ENCODE measurements around the gene VWF. TPM values are rescaled to one million over a fixed set of nuclear protein-coding genes. Genes with fewer than 3 reads are reported as not detected.

VWF gene
- total RNA-seq, 1 donor from 2014 or later: 0.16 TPM

GRCh38 chr12:5916785-5917290 lies 207.6 kb downstream of the VWF start:
- DNase-seq (ENCODE audit: low read depth): no peak

- no peak for DNase-seq (ENCODE audit: low read depth)
Measured at GRCh38 chr12:5915511-5915910, 209.0 kb downstream of the VWF start.

- no peak for DNase-seq (ENCODE audit: low read depth)
Measured at GRCh38 chr12:5914387-5915149, 209.9 kb downstream of the VWF start.

- no peak for DNase-seq (ENCODE audit: low read depth)
Measured at GRCh38 chr12:5913387-5913786, 211.1 kb downstream of the VWF start.

GRCh38 chr12:5912437-5913334 lies 211.8 kb downstream of the VWF start:
- DNase-seq (ENCODE audit: low read depth): no peak

- DNase-seq (ENCODE audit: low read depth): no peak
Measured at GRCh38 chr12:5912011-5912410, 212.5 kb downstream of the VWF start.

GRCh38 chr12:5910790-5911548 lies 213.5 kb downstream of the VWF start:
- DNase-seq (ENCODE audit: low read depth): no peak

GRCh38 chr12:5909560-5909959 lies 214.9 kb downstream of the VWF start:
- DNase-seq (ENCODE audit: low read depth): no peak

- no peak for DNase-seq (ENCODE audit: low read depth)
Measured at GRCh38 chr12:5908251-5908650, 216.2 kb downstream of the VWF start.

- DNase-seq (ENCODE audit: low read depth): no peak
Measured at GRCh38 chr12:5907807-5908206, 216.7 kb downstream of the VWF start.

GRCh38 chr12:5905757-5906156 lies 218.7 kb downstream of the VWF start:
- no peak for DNase-seq (ENCODE audit: low read depth)

- DNase-seq (ENCODE audit: low read depth): no peak
Measured at GRCh38 chr12:5904969-5905368, 219.5 kb downstream of the VWF start.

GRCh38 chr12:5904441-5904840 lies 220.0 kb downstream of the VWF start:
- no peak for DNase-seq (ENCODE audit: low read depth)

- no peak for DNase-seq (ENCODE audit: low read depth)
Measured at GRCh38 chr12:5902736-5903135, 221.7 kb downstream of the VWF start.

GRCh38 chr12:5901416-5901815 lies 223.1 kb downstream of the VWF start:
- no peak for DNase-seq (ENCODE audit: low read depth)

GRCh38 chr12:5900533-5901205 lies 223.8 kb downstream of the VWF start:
- DNase-seq (ENCODE audit: low read depth): no peak

- DNase-seq (ENCODE audit: low read depth): no peak
Measured at GRCh38 chr12:5900076-5900475, 224.4 kb downstream of the VWF start.

- no peak for DNase-seq (ENCODE audit: low read depth)
Measured at GRCh38 chr12:5899675-5900074, 224.8 kb downstream of the VWF start.

GRCh38 chr12:5898874-5899273 lies 225.6 kb downstream of the VWF start:
- no peak for DNase-seq (ENCODE audit: low read depth)
